ENCODE measurements around the gene NGEF.

DNA sequence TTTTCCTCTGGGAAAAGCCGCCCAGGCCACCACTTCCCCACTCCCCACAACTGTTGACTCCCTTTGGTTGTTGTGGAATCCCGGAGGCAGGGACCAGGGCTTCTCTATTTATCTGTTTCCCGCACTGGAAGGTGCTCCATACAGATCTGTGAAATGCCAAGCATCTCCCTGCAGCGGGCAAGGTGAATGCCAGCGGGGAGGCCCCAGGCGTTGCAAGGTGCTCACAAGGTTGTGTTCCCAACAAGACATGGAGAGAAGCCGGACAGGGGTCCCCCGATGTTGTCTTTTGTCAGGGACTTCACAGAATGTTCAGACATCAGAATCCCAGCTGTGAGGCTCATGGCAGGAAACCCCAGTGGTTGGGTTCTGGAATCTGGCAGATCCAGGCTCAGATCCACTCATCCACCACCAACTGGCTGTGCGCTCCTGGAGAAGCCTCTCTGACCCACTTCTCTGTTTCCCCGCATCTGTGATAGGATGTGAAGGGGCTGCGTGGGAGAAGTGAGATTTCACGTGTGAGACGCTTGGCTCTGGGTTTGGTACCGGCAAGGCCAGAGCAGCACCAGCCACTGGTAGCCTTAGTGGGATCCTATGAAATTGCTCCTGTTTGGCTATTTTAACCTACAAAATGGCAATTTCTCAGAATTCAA lies 10.8 kb upstream of the NGEF start:
- TF ChIP-seq, protein P1, sequence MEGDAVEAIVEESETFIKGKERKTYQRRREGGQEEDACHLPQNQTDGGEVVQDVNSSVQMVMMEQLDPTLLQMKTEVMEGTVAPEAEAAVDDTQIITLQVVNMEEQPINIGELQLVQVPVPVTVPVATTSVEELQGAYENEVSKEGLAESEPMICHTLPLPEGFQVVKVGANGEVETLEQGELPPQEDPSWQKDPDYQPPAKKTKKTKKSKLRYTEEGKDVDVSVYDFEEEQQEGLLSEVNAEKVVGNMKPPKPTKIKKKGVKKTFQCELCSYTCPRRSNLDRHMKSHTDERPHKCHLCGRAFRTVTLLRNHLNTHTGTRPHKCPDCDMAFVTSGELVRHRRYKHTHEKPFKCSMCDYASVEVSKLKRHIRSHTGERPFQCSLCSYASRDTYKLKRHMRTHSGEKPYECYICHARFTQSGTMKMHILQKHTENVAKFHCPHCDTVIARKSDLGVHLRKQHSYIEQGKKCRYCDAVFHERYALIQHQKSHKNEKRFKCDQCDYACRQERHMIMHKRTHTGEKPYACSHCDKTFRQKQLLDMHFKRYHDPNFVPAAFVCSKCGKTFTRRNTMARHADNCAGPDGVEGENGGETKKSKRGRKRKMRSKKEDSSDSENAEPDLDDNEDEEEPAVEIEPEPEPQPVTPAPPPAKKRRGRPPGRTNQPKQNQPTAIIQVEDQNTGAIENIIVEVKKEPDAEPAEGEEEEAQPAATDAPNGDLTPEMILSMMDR (conservative IDR thresholded peaks at IDR 0.05): no peak
- no peak for TF ChIP-seq ZFX (IDR thresholded peaks at IDR 0.05)
